D721Med (cell line): ENCODE results near the gene TCF7L1.
"Not testable (repeated sequence)": the region's sequence is repeated elsewhere in the genome, so short reads cannot be mapped to it uniquely, and the experiment has no call there.

Experiments used
- DNase-seq: peaks from one replicate; pipeline ENCODE4 v3.0.0; 2011; ENCODE audit warnings: low spot score; ENCODE audit not compliant: insufficient read length
- FAIRE-seq: peaks from 2 replicates; lab custom pipeline; 2011; peaks lifted over from hg19 to GRCh38; lab: Jason Lieb, UNC
- TF ChIP-seq, protein P1 (sequence below): IDR thresholded peaks from 2 replicates; pipeline ENCODE4 v1.5.1; 2012; ENCODE audit warnings: mild to moderate bottlenecking, control low read depth; ENCODE audit not compliant: insufficient read depth; ENCODE audit errors: missing control alignments

Gene TCF7L1

DNA sequence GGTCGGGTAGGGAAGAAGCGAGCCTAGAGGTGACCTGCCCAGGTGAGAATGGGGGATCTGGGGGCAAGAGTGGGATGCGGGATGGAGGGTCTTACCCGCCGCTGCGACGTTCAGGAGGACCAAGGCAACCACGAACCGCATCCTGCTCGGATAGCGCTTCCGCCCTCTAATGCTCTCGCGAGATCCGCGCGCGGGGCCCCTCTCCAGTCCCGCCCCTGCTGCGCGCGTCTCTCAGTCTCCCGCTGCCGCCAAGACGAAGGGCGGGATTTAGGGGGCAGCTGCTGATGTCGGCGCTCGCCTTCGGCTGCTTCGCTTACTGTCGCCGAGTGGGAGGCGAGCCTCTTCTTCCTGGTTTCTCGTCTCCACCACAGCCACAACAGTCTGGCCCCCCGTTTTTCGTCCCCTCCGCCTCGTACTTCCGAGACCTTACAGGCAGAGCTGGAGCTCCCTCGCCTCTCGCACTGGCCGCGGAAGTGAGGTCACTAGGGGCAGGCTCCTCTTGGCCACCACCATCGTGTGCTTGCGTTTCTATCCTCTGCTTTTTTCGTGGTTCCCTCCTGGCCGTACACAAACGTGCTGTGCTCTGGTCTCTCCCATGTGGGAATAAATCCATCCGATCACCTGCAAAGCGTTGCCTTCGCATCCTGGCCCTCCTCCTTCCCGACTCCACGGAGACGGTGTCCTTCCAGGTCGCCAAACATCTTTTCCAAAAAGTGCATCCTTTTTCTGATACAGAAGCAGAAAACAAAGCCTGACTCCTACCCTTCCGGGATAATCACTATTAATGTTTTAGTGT lies 194.8 kb downstream of the TCF7L1 start, which contains the start of gene TGOLN2:
TGOLN2 (minus strand) TSS at position 168 of the 796 bp plus-strand sequence; CDS start at position 141, 27 bp downstream.
- FAIRE-seq = no peak
- TF ChIP-seq, protein P1, sequence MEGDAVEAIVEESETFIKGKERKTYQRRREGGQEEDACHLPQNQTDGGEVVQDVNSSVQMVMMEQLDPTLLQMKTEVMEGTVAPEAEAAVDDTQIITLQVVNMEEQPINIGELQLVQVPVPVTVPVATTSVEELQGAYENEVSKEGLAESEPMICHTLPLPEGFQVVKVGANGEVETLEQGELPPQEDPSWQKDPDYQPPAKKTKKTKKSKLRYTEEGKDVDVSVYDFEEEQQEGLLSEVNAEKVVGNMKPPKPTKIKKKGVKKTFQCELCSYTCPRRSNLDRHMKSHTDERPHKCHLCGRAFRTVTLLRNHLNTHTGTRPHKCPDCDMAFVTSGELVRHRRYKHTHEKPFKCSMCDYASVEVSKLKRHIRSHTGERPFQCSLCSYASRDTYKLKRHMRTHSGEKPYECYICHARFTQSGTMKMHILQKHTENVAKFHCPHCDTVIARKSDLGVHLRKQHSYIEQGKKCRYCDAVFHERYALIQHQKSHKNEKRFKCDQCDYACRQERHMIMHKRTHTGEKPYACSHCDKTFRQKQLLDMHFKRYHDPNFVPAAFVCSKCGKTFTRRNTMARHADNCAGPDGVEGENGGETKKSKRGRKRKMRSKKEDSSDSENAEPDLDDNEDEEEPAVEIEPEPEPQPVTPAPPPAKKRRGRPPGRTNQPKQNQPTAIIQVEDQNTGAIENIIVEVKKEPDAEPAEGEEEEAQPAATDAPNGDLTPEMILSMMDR = no peak
- DNase-seq = peak; percentile 85

DNA sequence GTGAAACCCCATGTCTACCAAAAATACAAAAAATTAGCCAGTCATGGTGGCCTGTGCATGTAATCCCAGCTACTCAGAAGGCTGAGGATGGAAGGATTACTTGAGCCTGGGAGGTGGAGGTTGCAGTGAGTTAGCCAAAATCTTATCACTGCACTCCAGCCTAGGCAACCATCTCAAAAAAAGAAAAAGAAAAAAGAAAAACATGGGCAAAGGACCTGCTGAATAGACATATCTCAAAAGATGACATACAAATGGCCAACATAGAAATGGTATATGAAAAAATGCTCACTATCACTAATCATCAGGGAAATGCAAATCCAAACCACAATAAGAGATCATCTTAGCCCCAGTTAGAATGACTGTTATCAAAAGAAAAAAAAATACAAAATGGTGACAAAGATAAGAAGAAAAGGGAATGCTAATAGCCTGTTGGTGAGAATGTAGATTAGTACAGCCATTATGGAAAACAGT lies 196.0 kb downstream of the TCF7L1 start:
- FAIRE-seq (no peak), DNase-seq (no peak)
- TF ChIP-seq, protein P1 = no peak

DNA sequence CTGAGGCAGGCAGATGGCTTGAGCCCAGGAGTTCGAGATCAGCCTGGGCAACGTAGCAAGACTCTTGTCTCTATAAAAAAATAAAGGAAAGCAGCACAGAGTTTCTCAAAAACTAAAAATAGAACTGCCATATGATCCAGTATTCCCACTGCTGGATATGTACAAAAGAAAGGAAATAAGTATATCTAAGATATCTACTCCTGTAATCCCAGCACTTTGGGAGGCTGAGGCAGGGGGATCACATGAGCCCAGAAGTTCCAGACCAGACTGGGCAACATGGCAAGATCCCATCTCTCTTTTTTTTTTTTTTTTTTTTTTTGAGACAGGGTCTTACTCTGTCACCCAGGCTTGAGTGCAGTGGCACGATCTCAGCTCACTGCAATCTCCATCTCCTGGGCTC lies 196.5 kb downstream of the TCF7L1 start:
- DNase-seq, FAIRE-seq: not testable (repeated sequence)

DNA sequence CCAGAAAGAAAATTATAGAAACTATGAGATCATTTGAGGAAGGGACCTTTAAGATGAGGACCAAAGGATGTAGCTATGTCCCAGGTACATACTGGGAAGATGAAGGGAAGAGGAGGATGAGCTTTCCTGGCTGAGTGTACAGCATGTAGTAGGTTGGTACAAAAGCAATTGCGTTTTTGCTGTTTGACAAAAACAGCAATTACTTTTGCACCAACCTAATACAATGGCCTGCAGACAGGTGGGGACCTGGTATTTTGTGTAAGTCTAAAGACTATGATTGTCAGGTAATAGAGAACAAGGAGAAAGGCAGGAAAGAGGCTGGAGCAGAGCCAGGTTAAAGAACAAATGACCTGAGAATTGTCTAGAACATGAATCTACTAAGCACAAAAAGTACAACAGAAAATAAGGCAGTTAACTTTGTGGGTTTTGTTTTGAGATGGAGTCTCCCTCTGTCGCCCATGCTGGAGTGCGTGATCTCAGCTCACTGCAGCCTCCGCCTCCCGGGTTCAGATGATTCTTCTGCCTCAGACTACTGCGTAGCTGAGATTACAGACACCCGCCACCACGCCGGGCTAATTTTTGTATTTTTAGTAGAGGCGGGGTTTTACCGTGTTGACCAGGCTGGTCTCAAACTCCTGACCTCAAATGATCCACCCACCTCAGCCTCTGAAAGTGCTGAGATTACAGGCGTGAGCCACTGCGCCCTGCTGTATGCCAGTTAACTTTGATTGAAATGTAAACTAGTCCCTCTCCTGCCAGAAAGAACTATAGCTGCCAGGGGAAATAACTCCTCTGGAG lies 197.8 kb downstream of the TCF7L1 start:
- FAIRE-seq = no peak
- TF ChIP-seq, protein P1 = no peak
- no peak for DNase-seq

DNA sequence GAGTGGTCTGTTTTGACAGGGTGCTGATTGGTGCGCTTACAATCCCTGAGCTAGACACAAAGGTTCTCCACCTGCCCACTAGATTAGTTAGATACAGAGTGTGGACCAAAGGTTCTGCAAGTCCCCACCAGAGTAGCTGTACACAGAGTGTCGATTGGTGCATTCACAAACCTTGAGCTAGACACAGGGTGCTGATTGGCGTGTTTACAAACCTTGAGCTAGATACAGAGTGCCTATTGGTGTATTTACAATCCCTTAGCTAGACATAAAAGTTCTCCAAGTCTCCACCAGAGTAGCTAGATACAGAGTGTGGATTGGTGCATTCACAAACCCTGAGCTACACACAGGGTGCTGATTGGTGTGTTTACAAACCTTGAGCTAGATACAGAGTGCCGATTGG lies 200.7 kb downstream of the TCF7L1 start:
- not testable (repeated sequence) for FAIRE-seq, DNase-seq

DNA sequence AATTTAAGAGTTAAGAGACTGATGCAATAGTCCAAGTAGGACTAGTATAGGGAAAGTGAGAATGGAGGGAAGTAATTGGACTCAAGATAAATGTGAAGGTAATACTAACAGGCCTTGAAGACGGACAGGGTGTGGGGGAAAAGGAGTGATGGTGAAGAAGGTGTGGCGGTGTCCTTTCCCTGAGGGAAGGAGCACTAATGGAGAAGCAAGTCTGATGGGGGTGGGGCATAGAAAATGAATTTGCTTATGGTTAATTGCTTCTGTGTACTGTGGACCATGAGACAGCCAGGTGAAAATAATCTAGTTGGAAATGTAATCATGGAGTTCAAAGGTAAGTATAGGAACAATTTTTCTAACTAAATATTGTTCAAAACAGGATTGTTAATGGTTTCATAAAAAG lies 201.7 kb downstream of the TCF7L1 start:
- FAIRE-seq = no peak
- TF ChIP-seq, protein P1 = no peak
- no peak for DNase-seq

DNA sequence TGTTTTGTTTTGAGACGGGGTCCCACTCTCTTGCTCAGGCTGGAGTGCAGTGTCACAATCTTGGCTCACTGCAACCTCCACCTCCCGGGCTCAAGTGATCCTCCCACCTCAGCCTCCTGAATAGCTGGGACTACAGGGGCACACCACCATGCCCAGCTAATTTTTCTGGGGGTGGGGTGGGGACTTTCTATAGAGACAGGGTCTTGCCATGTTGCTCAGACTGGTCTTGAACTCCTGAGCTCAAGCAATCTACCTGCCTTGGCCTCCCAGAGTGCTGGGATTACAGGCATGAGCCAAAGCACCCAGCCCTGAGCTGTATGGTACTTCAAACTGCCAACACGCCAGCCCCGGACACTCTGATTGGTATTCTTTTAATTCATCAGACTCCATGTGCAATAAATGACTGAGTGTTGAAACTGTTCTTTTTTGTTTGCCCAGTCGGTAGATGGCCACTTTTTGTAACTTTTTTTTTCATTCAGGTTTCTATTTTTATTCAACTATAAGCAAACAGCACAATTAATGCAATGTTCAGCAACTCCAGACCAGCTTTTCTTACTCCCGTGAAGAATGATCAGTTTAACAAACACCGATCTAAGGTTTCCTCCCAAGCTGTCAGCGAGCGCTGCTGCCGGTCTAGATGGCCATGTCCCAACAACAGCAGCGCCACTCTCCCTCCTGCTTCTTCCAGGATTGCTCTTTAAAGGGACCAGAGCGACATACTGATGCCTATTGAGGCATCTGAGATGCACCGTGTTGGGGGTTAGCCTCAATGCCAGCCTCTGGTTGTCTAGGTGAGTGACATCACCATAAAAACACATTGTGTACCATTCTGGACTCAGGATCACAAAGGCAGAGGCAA lies 207.1 kb downstream of the TCF7L1 start:
- DNase-seq (no peak), FAIRE-seq (no peak)
- TF ChIP-seq, protein P1 = no peak
